IMR-90 (cell line): Measurements from ENCODE around the gene PLCL1. TPM values are rescaled to one million over a fixed set of nuclear protein-coding genes. Genes with fewer than 3 reads are reported as not detected.

ENCODE experiments used
- ATAC-seq: fragments of 200-7000 bp; cut with Tn5 transposase; 2 replicates; pipeline ENCODE4 v1.9.1; 2020; ENCODE audit warnings: low read depth, mild to moderate bottlenecking, moderate library complexity
- BruUV-seq: library from RNA; stranded (reverse); fragments of 400-500 nt; replicated peaks from 2 replicates; lab custom pipeline; 2021; lab: Mats Ljungman, UMichigan
- CTCF ChIA-PET: fragments of 300-600 bp; formaldehyde crosslinking; extraction: SDS; loops from one replicate; lab custom pipeline; 2021; ENCODE audit warnings: antibody characterized with exemption; lab: Yijun Ruan, JAX
- POLR2A ChIA-PET: fragments of 300-600 bp; sonication (Branson Sonifier 250); formaldehyde crosslinking; loops from one replicate; lab custom pipeline; 2022; ENCODE audit warnings: antibody characterized with exemption; ENCODE audit not compliant: unreplicated experiment; lab: Charles Lee
- DNase-seq: peaks from one replicate; pipeline ENCODE4 v3.0.0; 2013
- H2AFZ ChIP-seq: replicated peaks from 2 replicates; pipeline ENCODE3; 2013; ENCODE audit warnings: low read length, mild to moderate bottlenecking; ENCODE audit not compliant: poor library complexity
- H2AK5ac ChIP-seq: 2 replicates; pipeline ENCODE4 v1.6.1; 2013; ENCODE audit warnings: low read depth, low read length, inconsistent platforms
- H2AK9ac ChIP-seq: replicated peaks from 2 replicates; pipeline ENCODE3; 2013; ENCODE audit warnings: mild to moderate bottlenecking, low read depth, low read length, moderate library complexity; ENCODE audit not compliant: poor library complexity
- H2BK120ac ChIP-seq: 2 replicates; pipeline ENCODE4 v1.6.1; 2013; ENCODE audit warnings: low read depth, low read length, inconsistent platforms
- H2BK15ac ChIP-seq: 3 replicates; pipeline ENCODE4 v1.6.1; 2013; ENCODE audit warnings: low read depth, low read length, inconsistent platforms
- H2BK20ac ChIP-seq: 2 replicates; pipeline ENCODE4 v1.6.1; 2013; ENCODE audit warnings: low read depth, mild to moderate bottlenecking, inconsistent platforms, low read length, moderate library complexity
- H2BK5ac ChIP-seq: 2 replicates; pipeline ENCODE4 v1.6.1; 2013; ENCODE audit warnings: mild to moderate bottlenecking, low read depth, low read length, inconsistent platforms; ENCODE audit not compliant: poor library complexity, severe bottlenecking
- H3K14ac ChIP-seq: replicated peaks from 2 replicates; pipeline ENCODE4 v1.6.1; 2013; ENCODE audit warnings: low read depth, low read length, inconsistent platforms
- H3K18ac ChIP-seq: 2 replicates; pipeline ENCODE4 v1.6.1; 2013; ENCODE audit warnings: low read depth, low read length, control low read depth
- H3K23ac ChIP-seq: 2 replicates; pipeline ENCODE4 v1.6.1; 2013; ENCODE audit warnings: low read depth, low read length, inconsistent platforms
- H3K27ac ChIP-seq: 2 replicates; pipeline ENCODE4 v1.5.1; 2013; ENCODE audit warnings: mild to moderate bottlenecking, control low read depth, low read length; ENCODE audit not compliant: insufficient read depth
- H3K27me3 ChIP-seq: 2 replicates; pipeline ENCODE4 v1.6.1; 2013; ENCODE audit warnings: low read length; ENCODE audit not compliant: control insufficient read depth, insufficient read depth
- H3K36me3 ChIP-seq: 2 replicates; pipeline ENCODE4 v1.6.1; 2013; ENCODE audit warnings: low read length, mixed read lengths; ENCODE audit not compliant: control insufficient read depth, insufficient read depth
- H3K4ac ChIP-seq: 2 replicates; pipeline ENCODE4 v1.6.1; 2013; ENCODE audit warnings: low read depth, low read length, inconsistent platforms
- H3K4me1 ChIP-seq: 2 replicates; pipeline ENCODE4 v1.6.1; 2013; ENCODE audit warnings: low read length, mixed read lengths; ENCODE audit not compliant: control insufficient read depth, insufficient read depth
- H3K4me2 ChIP-seq: 2 replicates; pipeline ENCODE4 v1.6.1; 2013; ENCODE audit warnings: low read depth, mild to moderate bottlenecking, control low read depth, low read length, moderate library complexity
- H3K4me3 ChIP-seq: 2 replicates; pipeline ENCODE4 v1.5.1; 2013; ENCODE audit warnings: low read depth, mild to moderate bottlenecking, control low read depth, low read length, moderate library complexity; ENCODE audit not compliant: insufficient read depth
- H3K56ac ChIP-seq: 2 replicates; pipeline ENCODE4 v1.6.1; 2013; ENCODE audit warnings: low read length, inconsistent platforms; ENCODE audit not compliant: insufficient read depth; ENCODE audit errors: extremely low read depth
- H3K79me1 ChIP-seq, 2 experiments: 2 replicates each; pipeline ENCODE4 v1.6.1; 2013; ENCODE audit warnings: low read length in 2 of 2, inconsistent platforms in 1 of 2, low read depth in 1 of 2
- H3K9ac ChIP-seq: 2 replicates; pipeline ENCODE4 v1.6.1; 2013; ENCODE audit warnings: low read depth, low read length, control low read depth
- H3K9me1 ChIP-seq: 2 replicates; pipeline ENCODE4 v1.6.1; 2013; ENCODE audit warnings: low read length, inconsistent platforms; ENCODE audit not compliant: insufficient read depth
- H3K9me3 ChIP-seq: 2 replicates; pipeline ENCODE4 v1.6.1; 2013; ENCODE audit warnings: low read length; ENCODE audit not compliant: control insufficient read depth, insufficient read depth
- H4K20me1 ChIP-seq: 2 replicates; pipeline ENCODE4 v1.6.1; 2013; ENCODE audit warnings: low read length, inconsistent platforms; ENCODE audit not compliant: insufficient read depth
- H4K5ac ChIP-seq: 2 replicates; pipeline ENCODE4 v1.6.1; 2013; ENCODE audit warnings: mild to moderate bottlenecking, low read depth, low read length, control low read depth
- H4K8ac ChIP-seq, 2 experiments: 2 replicates each; pipeline ENCODE4 v1.6.1; 2013; ENCODE audit warnings: low read depth in 2 of 2, low read length in 2 of 2, control low read depth in 1 of 2, inconsistent platforms in 1 of 2
- H4K91ac ChIP-seq: 2 replicates; pipeline ENCODE4 v1.6.1; 2013; ENCODE audit warnings: low read depth, low read length, inconsistent platforms; ENCODE audit not compliant: insufficient read depth
- CEBPB ChIP-seq: IDR thresholded peaks from 2 replicates; pipeline ENCODE4 v1.6.1; 2012; ENCODE audit warnings: low read depth, low read length, improper control_type of control experiment
- CHD1 ChIP-seq: IDR thresholded peaks from 2 replicates; pipeline ENCODE4 v1.6.1; 2012; ENCODE audit warnings: low read depth, low read length, improper control_type of control experiment
- FOS ChIP-seq: fragments of 150-350 bp; IDR thresholded peaks from 2 replicates; pipeline ENCODE4 v1.6.1; 2016; ENCODE audit warnings: low read depth, low read length
- MAFK ChIP-seq: IDR thresholded peaks from 2 replicates; pipeline ENCODE4 v1.6.1; 2012; ENCODE audit warnings: low read depth, low read length, improper control_type of control experiment
- NFE2L2 ChIP-seq: fragments of 150-350 bp; IDR thresholded peaks from 2 replicates; pipeline ENCODE4 v1.6.1; 2016; ENCODE audit warnings: low read depth, mild to moderate bottlenecking, low read length
- POLR2A ChIP-seq: IDR thresholded peaks from 2 replicates; pipeline ENCODE4 v1.6.1; 2012; ENCODE audit warnings: mild to moderate bottlenecking, low read depth, low read length
- RAD21 ChIP-seq: IDR thresholded peaks from 2 replicates; pipeline ENCODE4 v1.6.1; 2012; ENCODE audit warnings: low read length, improper control_type of control experiment
- RCOR1 ChIP-seq: IDR thresholded peaks from 2 replicates; pipeline ENCODE4 v1.6.1; 2012; ENCODE audit warnings: mild to moderate bottlenecking, low read length, improper control_type of control experiment; ENCODE audit not compliant: insufficient replicate concordance
- RFX5 ChIP-seq: IDR thresholded peaks from 2 replicates; pipeline ENCODE4 v1.8.0; 2012; ENCODE audit warnings: low read depth, mild to moderate bottlenecking, low read length, moderate library complexity
- SMC3 ChIP-seq: fragments of 150-350 bp; IDR thresholded peaks from 2 replicates; pipeline ENCODE4 v1.6.1; 2016; ENCODE audit warnings: low read depth, mild to moderate bottlenecking, antibody characterized with exemption, low read length, moderate library complexity
- WGBS, 2 experiments: methylation state at CpG; one replicate each; pipeline versions ENCODE4 v1.1.5 to v1.1.7; 2013; ENCODE audit warnings: missing lambda C conversion rate in 2 of 2; ENCODE audit not compliant: insufficient read length in 1 of 2; ENCODE audit errors: extremely low coverage in 2 of 2; 5-methylcytosine and 5-hydroxymethylcytosine counted together
- dilution Hi-C: fragments of 300-500 bp; cut with HindIII; formaldehyde crosslinking; loops from one replicate; pipeline ENCODE4 v1.14.3; 2018; ENCODE audit warnings: low sequenced_read_pairs; ENCODE audit not compliant: unreplicated experiment
- in situ Hi-C: fragments of 300-500 bp; cut with MboI; formaldehyde crosslinking; loops from 3 replicates; pipeline ENCODE4 v1.14.3; 2019; ENCODE audit warnings: low sequenced_read_pairs, inconsistent platforms, mixed read lengths
- intact Hi-C: fragments of 100-400 bp; cut with micrococcal nuclease; formaldehyde crosslinking; loops from 2 replicates; pipeline ENCODE4 v1.10.0; 2022
- polyA plus RNA-seq, 3 experiments: library from polyadenylated mRNA; depleted of rRNA; stranded (reverse); fragments of >200 nt; gene quantifications; 2 replicates each; pipeline ENCODE4 v1.2.3, GENCODE V29; 2012; ENCODE audit warnings: low replicate concordance in 1 of 3
- total RNA-seq: library from RNA; depleted of rRNA; stranded (reverse); fragments of >200 nt; gene quantifications from 2 replicates; pipeline ENCODE4 v1.2.3, GENCODE V29; 2012
- TF ChIP-seq, protein P1 (sequence below): fragments of 150-350 bp; IDR thresholded peaks from 2 replicates; pipeline ENCODE4 v1.6.1; 2016; ENCODE audit warnings: low read depth, mild to moderate bottlenecking, low read length, moderate library complexity, borderline replicate concordance

Gene PLCL1
- total and polyA plus RNA-seq, 2 of the 4 experiments (the other 2 are of a cell fraction) = 0.14 to 0.18 TPM

DNA sequence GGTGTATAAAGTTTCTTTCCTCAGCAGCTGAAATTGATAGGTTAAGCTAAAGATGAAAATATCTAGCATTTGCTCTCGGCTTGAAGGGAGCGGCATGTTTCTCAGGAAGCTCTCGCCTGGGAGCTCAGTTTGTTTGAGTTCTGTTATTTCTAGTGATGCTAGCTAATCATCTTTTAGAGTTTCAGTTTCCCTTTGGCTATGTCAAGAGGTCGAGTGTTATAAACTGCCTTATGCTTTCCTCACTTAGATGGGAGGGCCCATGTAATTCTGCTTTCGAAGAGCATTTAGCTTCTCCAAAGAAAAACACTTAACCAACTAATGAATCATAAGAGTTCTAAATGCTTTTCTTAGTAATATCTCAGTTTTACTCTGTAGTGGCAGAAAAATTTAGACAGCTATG lies 33.6 kb downstream of the PLCL1 start:
- ATAC-seq (peak; percentile 77), DNase-seq (peak; percentile 36)
- H2AK5ac ChIP-seq = no peak overlapping the region
- H2BK120ac ChIP-seq = no peak overlapping the region
- H3K4ac ChIP-seq = no peak overlapping the region
- no peak overlapping the region for H2BK15ac ChIP-seq
- no peak overlapping the region for H3K56ac ChIP-seq
- H3K36me3 ChIP-seq = no peaks in the 10 kb centered on the region
- no peak overlapping the region for H2BK20ac ChIP-seq
- H3K4me3 ChIP-seq = peak overlapping the region; percentile 35; the same call in 1 of the 2 replicates
- no peak overlapping the region for H3K14ac ChIP-seq
- ChIA-PET CTCF (interaction anchor here (0.9 to 1.2 kb wide), 4 partner anchors 9 to 25 kb away, joined by 3 to 4 read pairs (median 3); no protein-coding TSS in a partner anchor), POLR2A (no interaction called here)
- H2AFZ ChIP-seq = no peak overlapping the region
- H3K4me1 ChIP-seq = 0 out of 2 replicates have a peak, but pooled peaks cover 2% of the 10 kb centered on the region
- no peak overlapping the region for H2BK5ac ChIP-seq
- TF ChIP-seq POLR2A (no peak), RCOR1 (no peak), RFX5 (no peak), SMC3 (no peak), FOS (no peak), CHD1 (no peak), MAFK (no peak), CEBPB (no peak), RAD21 (no peak), NFE2L2 (no peak)
- TF ChIP-seq, protein P1, sequence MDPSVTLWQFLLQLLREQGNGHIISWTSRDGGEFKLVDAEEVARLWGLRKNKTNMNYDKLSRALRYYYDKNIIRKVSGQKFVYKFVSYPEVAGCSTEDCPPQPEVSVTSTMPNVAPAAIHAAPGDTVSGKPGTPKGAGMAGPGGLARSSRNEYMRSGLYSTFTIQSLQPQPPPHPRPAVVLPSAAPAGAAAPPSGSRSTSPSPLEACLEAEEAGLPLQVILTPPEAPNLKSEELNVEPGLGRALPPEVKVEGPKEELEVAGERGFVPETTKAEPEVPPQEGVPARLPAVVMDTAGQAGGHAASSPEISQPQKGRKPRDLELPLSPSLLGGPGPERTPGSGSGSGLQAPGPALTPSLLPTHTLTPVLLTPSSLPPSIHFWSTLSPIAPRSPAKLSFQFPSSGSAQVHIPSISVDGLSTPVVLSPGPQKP = no peak
- no peak overlapping the region for H4K8ac ChIP-seq
- H4K91ac ChIP-seq = no peak overlapping the region
- no peak overlapping the region for H4K5ac ChIP-seq
- H3K9me3 ChIP-seq = no peaks in the 10 kb centered on the region
- no TSS peak for BruUV-seq
- H3K27ac ChIP-seq = no peak overlapping the region
- no peak overlapping the region for H3K23ac ChIP-seq
- intact Hi-C loops (no loop called here), in situ Hi-C loops (no loop called here), dilution Hi-C loops (no loop called here)
- H3K27me3 ChIP-seq = no peaks in the 10 kb centered on the region
- H3K18ac ChIP-seq = no peak overlapping the region
- H3K9ac ChIP-seq = no peak overlapping the region
- peak overlapping the region; percentile 86 for H3K4me2 ChIP-seq
- no peaks in the 10 kb centered on the region for H3K79me1 ChIP-seq
- no peak overlapping the region for H2AK9ac ChIP-seq
- no peaks in the 10 kb centered on the region for H4K20me1 ChIP-seq
- no CpG with 5 or more reads among the region's 5 CpGs for WGBS, 2 experiments
- H3K9me1 ChIP-seq = no peaks in the 10 kb centered on the region
